GM19438 (cell line): ENCODE results near the gene HSPA1B.
"Not testable (repeated sequence)": the region's sequence is repeated elsewhere in the genome, so short reads cannot be mapped to it uniquely, and the experiment has no call there.

Experiments
- ATAC-seq: cut with Tn5 transposase; IDR thresholded peaks from one replicate; pipeline ENCODE4 v1.9.1; 2021; ENCODE audit warnings: low read depth; ENCODE audit not compliant: unreplicated experiment

HSPA1B gene

DNA sequence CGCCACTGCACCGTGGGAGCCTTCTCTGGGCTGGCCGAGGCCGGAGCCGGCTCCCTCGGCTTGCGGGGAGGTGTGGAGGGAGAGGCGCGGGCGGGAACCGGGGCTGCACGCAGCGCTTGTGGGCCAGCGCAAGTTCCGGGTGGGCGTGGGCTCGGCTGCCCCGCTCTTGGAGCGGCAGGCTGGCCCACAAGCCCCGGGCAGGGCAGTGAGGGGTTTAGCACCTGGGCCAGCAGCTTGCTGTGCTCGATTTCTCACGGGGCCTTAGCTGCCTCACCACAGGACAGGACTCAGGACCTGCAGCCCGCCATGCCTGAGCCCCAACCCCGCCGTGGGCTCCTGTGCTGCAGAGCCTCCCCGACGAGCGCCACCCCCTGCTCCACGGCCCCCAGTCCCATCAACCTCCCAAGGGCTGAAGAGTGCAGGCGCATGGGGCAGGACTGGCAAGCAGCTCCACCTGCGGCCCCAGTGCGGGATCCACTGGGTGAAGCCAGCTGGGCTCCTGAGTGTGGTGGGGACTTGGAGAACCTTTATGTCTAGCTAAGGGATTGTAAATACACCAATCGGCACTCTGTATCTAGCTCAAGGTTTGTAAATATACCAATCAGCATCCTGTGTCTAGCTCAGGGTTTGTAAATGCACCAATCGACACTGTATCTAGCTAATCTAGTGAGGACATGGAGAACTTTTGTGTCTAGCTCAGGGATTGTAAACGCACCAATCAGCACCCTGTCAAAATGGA is 24.6 kb downstream of the HSPA1B start:
- ATAC-seq = not testable (repeated sequence)

DNA sequence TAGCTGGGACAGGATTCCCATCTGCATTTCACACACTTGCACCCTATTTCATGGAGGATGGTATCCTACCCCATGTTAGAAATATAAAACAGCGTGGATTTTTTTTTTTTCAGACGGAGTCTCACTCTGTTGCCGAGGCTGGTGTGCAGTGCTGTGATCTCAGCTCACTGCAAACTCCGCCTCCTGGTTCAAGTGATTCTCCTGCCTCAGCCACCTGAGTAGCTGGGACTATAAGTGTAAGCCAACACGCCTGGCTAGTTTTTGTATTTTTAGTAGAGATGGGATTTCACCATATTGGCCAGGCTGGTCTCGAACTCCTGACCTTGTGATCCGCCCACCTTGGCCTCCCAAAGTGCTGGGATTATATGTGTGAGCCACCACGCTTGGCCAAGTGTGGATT is 30.2 kb downstream of the HSPA1B start:
- ATAC-seq = not testable (repeated sequence)

GRCh38 chr6:31858707-31859106 is 31.2 kb downstream of the HSPA1B start:
- ATAC-seq = no peak

- no peak for ATAC-seq
Observed at GRCh38 chr6:31859923-31860322, 32.4 kb downstream of the HSPA1B start.

GRCh38 chr6:31860349-31860748 is 32.8 kb downstream of the HSPA1B start:
- no peak for ATAC-seq

GRCh38 chr6:31861150-31861549 is 33.6 kb downstream of the HSPA1B start:
- ATAC-seq = no peak

DNA sequence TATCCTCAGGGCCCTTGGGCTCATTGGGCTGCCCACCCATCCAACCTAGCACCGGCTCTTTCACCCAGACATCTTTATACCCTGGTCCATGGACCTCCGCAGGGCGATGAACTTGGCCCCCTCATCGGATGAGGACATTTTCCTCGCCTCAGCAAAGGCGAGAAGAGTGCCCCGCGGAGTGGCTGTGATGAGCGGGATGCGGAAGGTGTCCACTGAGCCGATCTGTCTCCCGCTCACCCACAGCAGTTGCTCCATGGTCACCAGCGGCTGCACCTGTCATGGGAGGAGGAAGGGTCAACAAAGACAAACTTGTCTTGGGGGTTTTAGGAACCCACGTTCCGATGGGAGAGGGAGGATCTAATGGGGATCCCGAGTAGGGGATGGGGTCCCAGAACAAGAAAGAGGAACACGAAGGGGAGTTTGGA is 34.4 kb downstream of the HSPA1B start:
- ATAC-seq = no peak

- ATAC-seq = peak; percentile 94
Observed at GRCh38 chr6:31862344-31863235, 35.1 kb downstream of the HSPA1B start, which contains the start of gene NEU1. TSS of gene NEU1 (minus strand) at chr6:31862821. CDS start at chr6:31862776, 45 bp downstream.

GRCh38 chr6:31864123-31864562 is 36.6 kb downstream of the HSPA1B start:
- ATAC-seq = not testable (repeated sequence)

- no peak for ATAC-seq
Observed at GRCh38 chr6:31864818-31865204, 37.3 kb downstream of the HSPA1B start.

- no peak for ATAC-seq
Observed at GRCh38 chr6:31865205-31866118, 37.9 kb downstream of the HSPA1B start.

DNA sequence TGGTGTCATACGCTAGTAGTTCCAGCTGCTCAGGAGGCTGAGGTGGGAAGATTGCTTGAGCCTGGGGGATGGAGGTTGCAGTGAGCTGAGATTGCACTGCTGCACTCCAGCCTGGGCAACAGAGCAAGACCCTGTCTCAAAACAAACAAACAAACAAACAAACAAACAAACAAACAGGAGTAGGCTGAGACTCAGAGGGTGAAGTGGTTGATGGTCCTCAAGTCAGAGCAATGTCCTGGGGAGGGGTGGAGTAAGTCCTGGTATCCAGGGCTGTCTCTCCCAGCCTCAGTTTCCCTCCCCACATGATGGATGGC is 41.1 kb downstream of the HSPA1B start:
- not testable (repeated sequence) for ATAC-seq

GRCh38 chr6:31869343-31869742 is 41.8 kb downstream of the HSPA1B start:
- no peak for ATAC-seq

- ATAC-seq = no peak
Observed at GRCh38 chr6:31870385-31870921, 42.9 kb downstream of the HSPA1B start.

DNA sequence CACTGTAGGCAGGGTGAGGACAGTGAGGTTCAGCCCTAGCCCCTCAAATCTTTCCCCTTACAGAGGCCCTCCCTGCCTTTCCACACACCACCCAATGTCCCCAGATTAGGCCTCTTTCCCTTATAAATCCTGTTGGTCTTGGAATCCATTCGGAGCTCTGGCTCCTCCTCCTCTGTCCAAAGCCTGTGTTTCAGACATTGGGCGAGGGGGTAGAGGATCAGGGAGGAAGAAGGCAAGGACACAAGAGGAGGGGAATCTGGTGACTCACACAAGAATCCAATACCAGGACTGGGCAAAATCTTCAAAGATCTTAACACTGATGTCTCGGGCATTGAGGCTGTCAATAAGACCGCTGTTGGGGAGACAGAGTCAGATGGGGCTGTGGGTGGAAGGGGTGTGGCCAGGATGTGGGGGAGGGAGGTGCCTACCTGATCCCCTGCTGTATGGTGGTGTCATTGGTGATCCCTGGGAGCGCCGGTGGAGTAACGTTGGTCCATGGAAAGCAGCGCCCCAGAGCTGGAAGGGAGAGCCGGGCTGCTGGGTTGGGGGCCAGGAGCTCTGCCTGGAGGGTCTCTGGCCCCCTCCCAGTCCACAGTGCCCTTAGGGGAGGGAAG is 43.6 kb downstream of the HSPA1B start:
- no peak for ATAC-seq

DNA sequence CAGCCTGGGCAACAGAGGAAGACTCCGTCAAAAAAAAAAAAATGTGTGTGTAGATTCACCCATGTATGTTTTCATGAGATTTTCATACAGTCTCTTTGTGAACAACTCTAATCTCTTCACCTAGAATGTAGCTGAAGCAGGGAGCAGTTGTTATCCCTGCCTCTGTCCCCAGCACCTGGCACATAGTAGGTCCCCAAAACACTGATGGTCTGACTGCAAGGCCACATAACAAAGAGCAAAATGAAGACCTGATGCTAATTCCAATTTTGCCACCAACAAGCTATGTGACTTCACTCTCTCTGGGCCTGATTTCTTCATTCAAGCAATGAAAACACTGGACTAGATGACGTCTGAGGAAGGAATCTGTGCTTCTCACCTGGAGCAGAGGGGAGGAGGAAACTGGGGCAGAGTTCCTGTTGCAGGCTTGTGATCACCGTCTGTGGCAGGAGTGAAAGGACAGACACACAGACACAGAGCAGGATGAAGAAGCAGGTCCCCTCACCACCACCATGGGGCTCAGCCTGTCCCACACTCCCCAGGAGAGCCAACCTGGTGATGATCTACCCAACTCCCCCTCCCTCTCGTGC is 46.6 kb downstream of the HSPA1B start:
- ATAC-seq = no peak

DNA sequence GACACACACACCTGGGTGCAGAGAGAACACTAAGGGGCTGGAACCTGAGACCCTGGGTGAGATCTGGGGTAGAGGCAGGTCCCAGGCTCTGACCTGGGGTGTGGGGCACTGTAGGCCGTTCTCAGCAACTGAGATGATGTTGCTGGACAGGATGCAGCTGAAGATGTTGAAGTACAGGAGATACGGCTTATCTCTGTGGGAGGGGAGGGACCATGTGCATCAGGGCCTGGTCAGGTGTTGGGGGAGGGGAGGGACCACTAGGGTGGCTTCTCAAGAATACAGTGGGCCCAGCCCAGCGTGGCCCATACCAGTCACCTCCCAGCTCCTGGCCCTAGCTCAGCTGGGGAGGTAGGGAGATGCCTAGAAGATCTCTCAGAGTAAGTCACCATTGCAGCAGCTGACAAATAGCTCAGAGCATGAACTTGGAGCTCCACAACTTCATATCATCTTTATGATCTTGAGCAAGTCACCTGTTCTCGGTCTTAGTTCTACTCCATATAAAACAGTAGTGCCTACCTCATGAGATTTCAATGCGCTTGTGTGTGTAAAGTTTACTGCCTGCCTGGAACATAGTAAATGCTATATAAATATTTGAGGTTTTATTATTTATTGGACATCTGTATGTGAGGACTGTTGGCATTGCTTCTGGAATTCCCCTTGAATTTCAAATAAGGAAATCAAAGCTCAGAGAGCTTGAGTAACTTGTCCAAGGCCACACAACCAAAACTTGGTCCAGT is 47.5 kb downstream of the HSPA1B start:
- ATAC-seq = no peak

DNA sequence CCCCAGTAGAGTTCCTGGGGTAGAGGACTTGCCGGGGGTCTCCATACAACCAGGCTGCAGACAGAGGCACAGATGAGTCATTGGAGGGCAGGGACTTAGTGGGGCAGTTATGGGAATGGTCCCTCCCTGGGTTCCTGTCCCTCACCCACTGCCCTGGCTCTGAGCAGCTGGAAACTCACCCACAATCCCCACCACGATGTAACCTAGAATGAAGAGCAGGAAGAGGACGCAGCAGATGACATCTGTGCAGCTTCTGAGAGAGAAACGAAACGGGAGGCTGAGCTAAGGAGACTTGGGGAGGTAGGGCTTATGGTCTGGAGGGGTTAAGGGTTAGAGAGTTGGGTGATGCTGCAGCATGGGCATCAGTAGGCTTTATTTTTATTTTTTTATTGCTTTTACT is 48.3 kb downstream of the HSPA1B start:
- ATAC-seq = no peak

DNA sequence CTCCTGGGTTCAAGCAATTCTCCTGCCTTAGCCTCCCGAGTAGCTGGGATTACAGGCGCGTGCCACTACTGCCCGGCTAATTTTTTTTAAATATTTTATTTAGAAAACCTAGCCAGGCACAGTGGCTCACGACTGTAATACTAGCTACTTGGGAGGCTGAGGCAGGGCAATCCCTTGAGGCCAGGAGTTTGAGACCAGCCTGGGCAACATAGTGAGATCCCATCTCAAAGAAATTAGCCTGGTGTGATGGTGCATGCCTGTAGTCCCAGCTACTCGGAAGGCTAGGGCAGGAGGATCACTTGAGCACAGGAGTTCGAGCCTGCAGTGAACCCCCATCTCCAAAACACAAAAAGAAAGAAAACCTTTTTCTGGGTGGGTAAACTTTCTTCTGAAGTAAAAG is 48.8 kb downstream of the HSPA1B start:
- no peak for ATAC-seq
